DOHH2 (cell line): ENCODE results near the gene KERA.

Experiments
- EZH2phosphoT487 ChIP-seq: fragments of 200-600 bp; sonication (generic); IDR thresholded peaks from 2 replicates; pipeline ENCODE4 v1.6.1; 2017; ENCODE audit warnings: borderline replicate concordance, mild to moderate bottlenecking, antibody characterized with exemption, low read length, moderate library complexity, mixed read lengths
- TF ChIP-seq, protein P1 (sequence below): fragments of 200-600 bp; sonication (generic); IDR thresholded peaks from one replicate; pipeline ENCODE4 v1.5.1; 2014; ENCODE audit warnings: antibody characterized with exemption, mild to moderate bottlenecking, low read depth, low read length; ENCODE audit not compliant: poor library complexity, severe bottlenecking

GRCh38 chr12:91077228-91077954, 19.6 kb upstream of the KERA start:
- no peak for TF ChIP-seq EZH2phosphoT487
- TF ChIP-seq, protein P1, sequence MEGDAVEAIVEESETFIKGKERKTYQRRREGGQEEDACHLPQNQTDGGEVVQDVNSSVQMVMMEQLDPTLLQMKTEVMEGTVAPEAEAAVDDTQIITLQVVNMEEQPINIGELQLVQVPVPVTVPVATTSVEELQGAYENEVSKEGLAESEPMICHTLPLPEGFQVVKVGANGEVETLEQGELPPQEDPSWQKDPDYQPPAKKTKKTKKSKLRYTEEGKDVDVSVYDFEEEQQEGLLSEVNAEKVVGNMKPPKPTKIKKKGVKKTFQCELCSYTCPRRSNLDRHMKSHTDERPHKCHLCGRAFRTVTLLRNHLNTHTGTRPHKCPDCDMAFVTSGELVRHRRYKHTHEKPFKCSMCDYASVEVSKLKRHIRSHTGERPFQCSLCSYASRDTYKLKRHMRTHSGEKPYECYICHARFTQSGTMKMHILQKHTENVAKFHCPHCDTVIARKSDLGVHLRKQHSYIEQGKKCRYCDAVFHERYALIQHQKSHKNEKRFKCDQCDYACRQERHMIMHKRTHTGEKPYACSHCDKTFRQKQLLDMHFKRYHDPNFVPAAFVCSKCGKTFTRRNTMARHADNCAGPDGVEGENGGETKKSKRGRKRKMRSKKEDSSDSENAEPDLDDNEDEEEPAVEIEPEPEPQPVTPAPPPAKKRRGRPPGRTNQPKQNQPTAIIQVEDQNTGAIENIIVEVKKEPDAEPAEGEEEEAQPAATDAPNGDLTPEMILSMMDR = no peak
